ENCODE data around the gene GET4. TPM values are rescaled to one million over a fixed set of nuclear protein-coding genes. Genes with fewer than 3 reads are reported as not detected.

GET4 gene
- total RNA-seq, 1 donor from 2014 or later: 58.2 TPM

- DNase-seq (ENCODE audit: low spot score, unreplicated experiment): no peak
- H3K4me3 Mint-ChIP-seq (ENCODE audit: low read depth): no peak overlapping the region
- no peaks in the 10 kb centered on the region for H3K9me3 Mint-ChIP-seq (ENCODE audit: low read depth)
- H3K27me3 Mint-ChIP-seq: peaks cover 9% of the 10 kb centered on the region
- TF ChIP-seq, protein P1, sequence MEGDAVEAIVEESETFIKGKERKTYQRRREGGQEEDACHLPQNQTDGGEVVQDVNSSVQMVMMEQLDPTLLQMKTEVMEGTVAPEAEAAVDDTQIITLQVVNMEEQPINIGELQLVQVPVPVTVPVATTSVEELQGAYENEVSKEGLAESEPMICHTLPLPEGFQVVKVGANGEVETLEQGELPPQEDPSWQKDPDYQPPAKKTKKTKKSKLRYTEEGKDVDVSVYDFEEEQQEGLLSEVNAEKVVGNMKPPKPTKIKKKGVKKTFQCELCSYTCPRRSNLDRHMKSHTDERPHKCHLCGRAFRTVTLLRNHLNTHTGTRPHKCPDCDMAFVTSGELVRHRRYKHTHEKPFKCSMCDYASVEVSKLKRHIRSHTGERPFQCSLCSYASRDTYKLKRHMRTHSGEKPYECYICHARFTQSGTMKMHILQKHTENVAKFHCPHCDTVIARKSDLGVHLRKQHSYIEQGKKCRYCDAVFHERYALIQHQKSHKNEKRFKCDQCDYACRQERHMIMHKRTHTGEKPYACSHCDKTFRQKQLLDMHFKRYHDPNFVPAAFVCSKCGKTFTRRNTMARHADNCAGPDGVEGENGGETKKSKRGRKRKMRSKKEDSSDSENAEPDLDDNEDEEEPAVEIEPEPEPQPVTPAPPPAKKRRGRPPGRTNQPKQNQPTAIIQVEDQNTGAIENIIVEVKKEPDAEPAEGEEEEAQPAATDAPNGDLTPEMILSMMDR (IDR thresholded peaks at IDR 0.05; ENCODE audit: unreplicated experiment): no peak
- peaks cover 9% of the 10 kb centered on the region for H3K36me3 Mint-ChIP-seq (ENCODE audit: insufficient read depth)
- H3K4me1 Mint-ChIP-seq (ENCODE audit: low read depth): no peaks in the 10 kb centered on the region
- no peak overlapping the region for H3K27ac Mint-ChIP-seq
Measured at GRCh38 chr7:898460-898854, 22.1 kb downstream of the GET4 start.

DNA sequence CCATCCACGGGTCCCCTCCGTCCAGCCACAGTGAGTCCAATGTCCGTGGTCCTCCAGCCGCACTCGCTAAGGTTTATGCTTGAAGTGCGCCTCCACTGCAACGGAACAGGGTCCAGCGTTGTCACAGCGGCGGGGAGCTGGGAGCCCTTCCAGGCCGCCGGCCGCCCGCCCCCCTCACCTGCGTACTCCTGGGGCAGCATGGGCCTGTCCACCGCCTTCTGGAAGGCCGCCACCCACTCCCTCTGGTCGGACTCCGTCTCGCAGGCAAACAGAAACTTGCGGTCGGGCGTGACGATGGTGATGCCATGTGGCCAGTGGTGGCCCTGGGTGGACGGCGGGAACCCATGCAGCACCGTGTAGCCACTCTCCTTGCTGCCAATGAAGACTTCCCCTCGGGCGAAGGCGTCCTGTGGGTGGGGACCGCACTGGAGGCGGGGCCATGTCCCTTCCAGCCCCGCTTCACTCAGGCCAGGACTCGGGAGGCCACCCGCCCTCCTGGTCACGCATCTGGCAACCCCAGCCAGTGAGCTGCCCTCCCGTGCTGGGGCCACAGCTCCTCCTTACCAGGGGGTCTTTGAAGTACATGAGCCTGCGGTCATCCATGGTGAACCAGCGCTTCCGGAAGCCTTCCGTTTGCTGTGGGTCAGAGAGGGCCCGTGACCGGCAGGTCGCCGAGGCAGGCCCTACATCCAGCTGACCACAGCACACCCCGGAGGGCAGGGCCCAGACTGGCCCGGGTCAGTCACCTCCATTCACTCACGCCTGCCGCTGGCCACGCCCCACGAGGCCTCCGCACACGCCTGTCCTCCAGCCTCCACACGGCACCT lies 22.7 kb downstream of the GET4 start:
- Mint-ChIP-seq H3K27ac (no peak overlapping the region), H3K36me3 (ENCODE audit: insufficient read depth) (peaks cover 9% of the 10 kb centered on the region), H3K9me3 (ENCODE audit: low read depth) (no peaks in the 10 kb centered on the region), H3K4me1 (ENCODE audit: low read depth) (no peaks in the 10 kb centered on the region), H3K4me3 (ENCODE audit: low read depth) (no peak overlapping the region), H3K27me3 (peaks cover 9% of the 10 kb centered on the region)
- TF ChIP-seq, protein P1 (IDR thresholded peaks at IDR 0.05; ENCODE audit: unreplicated experiment): no peak
- no peak for DNase-seq (ENCODE audit: low spot score, unreplicated experiment)

DNA sequence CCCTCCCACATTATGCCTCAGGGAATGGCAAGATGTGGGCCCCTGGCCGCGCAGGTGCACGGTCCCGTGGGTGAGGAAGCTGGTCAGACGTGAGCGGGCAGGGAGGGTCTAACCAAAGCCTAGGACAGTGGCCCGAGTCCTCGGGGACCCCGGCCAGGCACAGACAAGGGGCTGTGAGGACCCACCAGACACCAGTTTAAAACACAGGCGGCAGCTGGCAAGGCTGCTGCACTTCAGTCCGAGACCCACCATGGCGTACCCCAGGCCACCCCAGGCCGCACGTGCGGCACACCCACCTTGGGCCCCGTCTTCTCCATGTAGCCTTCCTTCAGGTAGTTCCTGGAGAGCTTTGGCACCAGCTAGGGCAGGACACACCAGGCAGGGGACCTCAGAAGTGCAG lies 23.5 kb downstream of the GET4 start:
- H3K27me3 Mint-ChIP-seq: peaks cover 9% of the 10 kb centered on the region
- no peaks in the 10 kb centered on the region for H3K4me1 Mint-ChIP-seq (ENCODE audit: low read depth)
- no peak for DNase-seq (ENCODE audit: low spot score, unreplicated experiment)
- H3K4me3 Mint-ChIP-seq (ENCODE audit: low read depth): no peak overlapping the region
- peaks cover 9% of the 10 kb centered on the region for H3K36me3 Mint-ChIP-seq (ENCODE audit: insufficient read depth)
- TF ChIP-seq, protein P1 (IDR thresholded peaks at IDR 0.05; ENCODE audit: unreplicated experiment): no peak
- no peaks in the 10 kb centered on the region for H3K9me3 Mint-ChIP-seq (ENCODE audit: low read depth)
- H3K27ac Mint-ChIP-seq: no peak overlapping the region

DNA sequence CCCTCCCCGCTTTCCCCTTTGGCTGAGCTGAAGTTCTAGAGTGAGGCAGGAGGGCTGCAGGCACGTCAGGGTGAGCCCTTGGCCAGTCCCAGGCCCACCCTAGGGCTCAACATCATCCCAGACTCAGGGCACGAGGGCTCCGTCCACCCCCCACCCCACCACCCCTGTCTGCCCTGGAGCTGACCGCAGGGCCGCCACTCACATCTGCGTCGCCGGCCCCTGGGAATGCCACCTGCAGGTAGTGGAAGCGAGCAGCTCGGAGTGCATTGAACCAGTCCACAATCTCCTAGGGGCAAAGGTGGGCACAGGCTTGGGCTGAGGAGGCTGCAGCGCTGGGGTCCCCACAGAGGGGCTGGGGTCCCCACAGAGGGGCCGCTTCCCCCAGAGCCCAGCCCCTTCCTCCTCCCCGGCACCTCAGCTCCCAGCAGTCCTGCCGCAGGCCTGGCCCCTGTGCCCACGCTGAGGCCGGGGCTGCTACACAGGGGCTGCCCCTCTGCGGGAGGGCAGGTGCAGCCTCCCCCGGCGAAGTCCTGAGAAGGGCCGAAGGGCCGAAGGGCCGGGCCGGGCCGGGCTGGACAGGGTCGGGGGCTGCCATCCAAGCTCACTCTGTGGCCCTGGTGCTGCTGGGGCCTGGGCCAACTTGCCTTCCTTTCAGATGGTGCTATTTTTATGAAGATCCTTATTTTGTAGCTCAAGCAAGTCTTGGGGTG lies 24.1 kb downstream of the GET4 start:
- Mint-ChIP-seq H3K27me3 (peaks cover 15% of the 10 kb centered on the region), H3K4me1 (ENCODE audit: low read depth) (no peaks in the 10 kb centered on the region), H3K27ac (no peak overlapping the region), H3K9me3 (ENCODE audit: low read depth) (no peaks in the 10 kb centered on the region), H3K36me3 (ENCODE audit: insufficient read depth) (peaks cover 6% of the 10 kb centered on the region), H3K4me3 (ENCODE audit: low read depth) (no peak overlapping the region)
- TF ChIP-seq, protein P1 (IDR thresholded peaks at IDR 0.05; ENCODE audit: unreplicated experiment): no peak
- no peak for DNase-seq (ENCODE audit: low spot score, unreplicated experiment)

- H3K4me3 Mint-ChIP-seq (ENCODE audit: low read depth): no peak overlapping the region
- no peaks in the 10 kb centered on the region for H3K9me3 Mint-ChIP-seq (ENCODE audit: low read depth)
- TF ChIP-seq, protein P1 (IDR thresholded peaks at IDR 0.05; ENCODE audit: unreplicated experiment): no peak
- DNase-seq (ENCODE audit: low spot score, unreplicated experiment): no peak
- peaks cover 5% of the 10 kb centered on the region for H3K36me3 Mint-ChIP-seq (ENCODE audit: insufficient read depth)
- no peak overlapping the region for H3K27ac Mint-ChIP-seq
- H3K27me3 Mint-ChIP-seq: peaks cover 18% of the 10 kb centered on the region
- no peaks in the 10 kb centered on the region for H3K4me1 Mint-ChIP-seq (ENCODE audit: low read depth)
Measured at GRCh38 chr7:901041-901387, 24.7 kb downstream of the GET4 start.
